GM19025 (cell line): ENCODE results near the gene RCL1.

Experiments
- ATAC-seq: cut with Tn5 transposase; IDR thresholded peaks from one replicate; pipeline ENCODE4 v1.9.1; 2021; ENCODE audit warnings: mild to moderate bottlenecking, low read depth, moderate library complexity; ENCODE audit not compliant: unreplicated experiment

Gene RCL1

GRCh38 chr9:4837261-4838188 lies 44.8 kb downstream of the RCL1 start:
- ATAC-seq = no peak

- ATAC-seq = no peak
These were observed 45.4 kb downstream of the RCL1 start for GRCh38 chr9:4838189-4838546.

GRCh38 chr9:4839470-4839912 lies 46.7 kb downstream of the RCL1 start:
- no peak for ATAC-seq

DNA sequence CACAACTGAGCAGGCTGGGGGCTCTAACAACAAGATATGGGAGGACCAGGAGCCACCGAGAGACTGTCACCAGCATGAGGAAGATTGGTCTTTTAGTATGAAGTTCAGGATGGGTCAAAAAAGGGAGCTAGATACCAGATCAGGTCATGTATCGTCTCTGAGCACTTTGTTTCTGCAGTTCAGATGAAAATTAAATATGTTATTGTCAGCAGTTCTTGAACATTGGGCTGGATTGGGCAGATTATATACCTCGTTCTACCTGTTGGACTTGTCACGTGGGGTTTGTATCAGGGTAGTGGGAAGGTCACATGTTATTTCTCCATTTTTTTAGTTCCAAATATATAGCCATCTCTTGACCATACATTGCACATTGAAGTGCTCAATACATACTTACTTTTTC lies 47.3 kb downstream of the RCL1 start:
- no peak for ATAC-seq

- ATAC-seq = no peak
These were observed 49.5 kb downstream of the RCL1 start for GRCh38 chr9:4842213-4842612.

- no peak for ATAC-seq
These were observed 50.0 kb downstream of the RCL1 start for GRCh38 chr9:4842734-4843133.

GRCh38 chr9:4844056-4844838 lies 51.5 kb downstream of the RCL1 start:
- no peak for ATAC-seq

- no peak for ATAC-seq
These were observed 56.6 kb downstream of the RCL1 start for GRCh38 chr9:4849369-4849768.

GRCh38 chr9:4850603-4851310 lies 58.0 kb downstream of the RCL1 start:
- ATAC-seq = no peak

DNA sequence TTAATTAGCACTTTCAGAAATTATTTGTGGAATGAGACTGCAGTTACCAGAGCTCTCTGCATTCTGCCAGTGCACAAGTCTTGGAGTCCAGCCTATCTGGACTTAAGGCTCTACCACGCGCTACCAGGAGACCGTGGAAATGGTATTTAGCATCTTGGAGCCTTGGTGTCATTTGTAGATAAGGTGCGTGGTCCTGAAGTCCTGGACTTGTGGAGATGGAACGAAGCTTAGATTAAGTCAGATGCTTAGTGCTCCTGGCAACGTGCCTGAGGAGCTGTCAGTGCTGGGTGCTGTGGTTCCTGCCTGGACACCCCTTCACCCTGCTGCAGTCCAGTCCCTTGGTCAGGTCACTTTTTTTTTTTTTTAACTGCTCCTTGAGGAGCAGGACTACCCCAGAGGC lies 59.7 kb downstream of the RCL1 start:
- ATAC-seq = no peak

DNA sequence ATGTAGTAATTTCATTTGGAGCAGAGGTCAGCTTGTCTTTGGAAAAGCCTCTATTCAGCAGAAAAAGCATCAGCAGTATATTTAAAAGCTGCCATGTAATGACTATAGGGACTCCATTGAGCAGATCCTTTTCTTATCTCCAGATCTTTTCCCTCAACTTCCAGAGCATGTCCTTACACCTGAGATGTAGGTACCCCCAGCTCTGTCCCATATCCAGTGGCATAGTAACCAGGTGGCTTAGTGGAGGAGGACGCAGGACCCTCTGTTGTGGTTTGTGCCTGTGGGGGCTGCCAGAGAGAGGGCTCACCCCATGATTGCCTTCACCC lies 61.5 kb downstream of the RCL1 start:
- ATAC-seq = no peak

DNA sequence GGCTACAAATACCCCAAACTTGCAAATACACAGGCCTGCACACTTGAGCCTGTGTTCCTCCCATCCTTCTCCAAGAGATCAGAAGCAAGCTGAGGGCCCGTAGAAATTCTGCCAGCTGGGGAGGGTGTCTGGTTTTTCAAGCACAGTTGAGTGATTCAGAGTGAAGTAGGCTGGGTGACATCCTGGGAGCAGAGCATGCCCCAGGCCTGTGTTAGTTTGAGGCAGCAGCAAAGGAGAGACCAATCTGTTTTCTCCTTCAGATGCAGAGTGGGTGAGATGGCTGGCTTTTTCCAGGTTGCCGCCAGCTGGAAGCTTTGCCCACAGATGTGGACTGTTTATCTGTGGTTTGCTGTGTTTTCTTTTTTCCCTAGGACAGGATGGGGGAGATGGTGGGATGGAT lies 63.1 kb downstream of the RCL1 start:
- no peak for ATAC-seq

GRCh38 chr9:4857163-4857810 lies 64.5 kb downstream of the RCL1 start:
- no peak for ATAC-seq

- ATAC-seq = no peak
These were observed 66.3 kb downstream of the RCL1 start for GRCh38 chr9:4859035-4859434.

DNA sequence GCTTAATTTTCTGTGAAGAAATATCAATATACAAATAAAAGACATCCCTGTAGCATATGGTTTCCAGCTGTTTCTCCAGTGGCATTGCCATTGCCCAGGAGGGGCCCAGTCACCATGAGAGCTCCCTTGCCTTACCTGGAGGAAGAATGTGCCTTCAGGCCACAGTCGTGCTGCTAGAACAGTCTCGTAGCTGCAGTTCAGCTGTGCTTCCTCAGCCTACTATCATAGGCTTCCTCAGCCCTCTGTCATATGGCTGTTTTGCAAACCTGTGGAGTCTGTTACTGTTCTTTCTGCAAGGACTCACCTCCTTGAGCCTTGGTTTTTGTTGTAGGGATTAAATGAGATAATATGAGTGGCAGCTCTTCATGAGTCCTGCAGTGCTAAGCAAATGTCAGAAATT lies 67.6 kb downstream of the RCL1 start:
- no peak for ATAC-seq

- no peak for ATAC-seq
These were observed 68.4 kb downstream of the RCL1 start for GRCh38 chr9:4861145-4861544.

GRCh38 chr9:4861736-4862451 lies 69.2 kb downstream of the RCL1 start:
- ATAC-seq = no peak

GRCh38 chr9:4862506-4863250 lies 69.9 kb downstream of the RCL1 start:
- ATAC-seq = no peak

- ATAC-seq = no peak
These were observed 71.5 kb downstream of the RCL1 start for GRCh38 chr9:4864234-4864661.
